ENCODE data around the gene DHX8.
"Not testable (repeated sequence)": the region's sequence is repeated elsewhere in the genome, so short reads cannot be mapped to it uniquely, and the experiment has no call there.

Gene DHX8

DNA sequence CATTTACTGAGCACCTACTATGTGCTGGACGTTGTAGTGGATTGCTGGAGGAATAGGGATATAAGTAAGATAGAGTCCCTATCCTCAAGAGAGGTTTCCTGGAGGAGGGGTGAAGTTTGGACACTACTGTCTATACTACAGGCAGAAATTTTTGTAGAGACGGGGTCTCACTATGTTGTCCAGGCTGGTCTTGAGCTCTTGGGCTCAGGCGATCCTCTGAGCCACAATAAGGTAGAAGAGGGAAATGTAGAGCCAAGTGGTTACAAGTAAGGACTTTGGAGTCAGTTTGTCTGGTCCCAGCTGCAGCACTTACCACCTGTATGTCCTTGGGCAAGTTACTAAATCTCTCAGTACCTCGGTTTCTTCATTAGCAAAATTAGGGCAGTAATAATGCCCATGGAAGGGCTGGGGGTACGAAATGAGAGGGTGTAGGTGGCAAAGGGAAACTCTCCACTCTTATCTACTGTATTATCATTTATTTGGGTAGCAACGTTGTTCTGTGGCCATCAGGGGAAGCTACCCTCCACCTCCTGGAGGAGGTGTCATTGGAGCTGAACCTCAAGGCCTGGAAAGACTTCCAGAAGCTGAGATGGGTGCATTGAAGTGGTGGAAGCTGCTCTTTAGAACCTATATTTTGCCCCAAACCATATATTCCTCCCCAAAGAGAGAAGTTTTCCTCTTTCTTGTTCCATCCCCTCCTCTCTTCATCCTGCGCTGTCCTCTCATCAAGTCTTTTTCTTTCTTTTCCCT lies 34.9 kb upstream of the DHX8 start:
- H3K36me3 ChIP-seq (ENCODE audit: control insufficient read depth, insufficient read depth, low read length) = no peaks in the 10 kb centered on the region
- peaks cover 3% of the 10 kb centered on the region; the same call in 1 of the 2 replicates for H3K4me1 ChIP-seq (ENCODE audit: control insufficient read depth, insufficient read depth, low read length)
- no peak overlapping the region for H3K27ac ChIP-seq (ENCODE audit: low read depth, low read length)
- no peak overlapping the region for H3K4me3 ChIP-seq (ENCODE audit: low read depth, low read length)
- no peak overlapping the region for H3K9ac ChIP-seq (ENCODE audit: low read length)
- H3K9me3 ChIP-seq (ENCODE audit: control insufficient read depth, insufficient read depth, low read depth, low read length) = no peaks in the 10 kb centered on the region; the same call in 1 of the 2 replicates
- H3K27me3 ChIP-seq (ENCODE audit: control insufficient read depth, insufficient read depth, low read length) = no peaks in the 10 kb centered on the region

- Histone ChIP-seq H3K4me1 (ENCODE audit: control insufficient read depth, insufficient read depth, low read length) (0 out of 2 replicates have a peak, but pooled peaks cover under 1% of the 10 kb centered on the region), H3K4me3 (ENCODE audit: low read depth, low read length) (no peak overlapping the region), H3K9ac (ENCODE audit: low read length) (no peak overlapping the region), H3K27ac (ENCODE audit: low read depth, low read length) (no peak overlapping the region), H3K36me3 (ENCODE audit: control insufficient read depth, insufficient read depth, low read length) (no peaks in the 10 kb centered on the region), H3K9me3 (ENCODE audit: control insufficient read depth, insufficient read depth, low read depth, low read length) (no peaks in the 10 kb centered on the region; the same call in 1 of the 2 replicates), H3K27me3 (ENCODE audit: control insufficient read depth, insufficient read depth, low read length) (no peaks in the 10 kb centered on the region)
Measured at GRCh38 chr17:43449470-43450248, 34.1 kb upstream of the DHX8 start.

- not testable (repeated sequence) for H3K36me3 ChIP-seq (ENCODE audit: control insufficient read depth, insufficient read depth, low read length); H3K9me3 ChIP-seq (ENCODE audit: control insufficient read depth, insufficient read depth, low read depth, low read length); H3K4me1 ChIP-seq (ENCODE audit: control insufficient read depth, insufficient read depth, low read length); H3K27ac ChIP-seq (ENCODE audit: low read depth, low read length); H3K4me3 ChIP-seq (ENCODE audit: low read depth, low read length); H3K9ac ChIP-seq (ENCODE audit: low read length); H3K27me3 ChIP-seq (ENCODE audit: control insufficient read depth, insufficient read depth, low read length)
Measured at GRCh38 chr17:43450791-43451190, 33.0 kb upstream of the DHX8 start.

- H3K36me3 ChIP-seq (ENCODE audit: control insufficient read depth, insufficient read depth, low read length); H3K27me3 ChIP-seq (ENCODE audit: control insufficient read depth, insufficient read depth, low read length); H3K9ac ChIP-seq (ENCODE audit: low read length); H3K4me3 ChIP-seq (ENCODE audit: low read depth, low read length); H3K9me3 ChIP-seq (ENCODE audit: control insufficient read depth, insufficient read depth, low read depth, low read length); H3K4me1 ChIP-seq (ENCODE audit: control insufficient read depth, insufficient read depth, low read length); H3K27ac ChIP-seq (ENCODE audit: low read depth, low read length): not testable (repeated sequence)
Measured at GRCh38 chr17:43451741-43452140, 32.0 kb upstream of the DHX8 start.

GRCh38 chr17:43453331-43453812 lies 30.4 kb upstream of the DHX8 start:
- no peak overlapping the region for H3K4me3 ChIP-seq (ENCODE audit: low read depth, low read length)
- no peak overlapping the region for H3K9ac ChIP-seq (ENCODE audit: low read length)
- no peaks in the 10 kb centered on the region for H3K36me3 ChIP-seq (ENCODE audit: control insufficient read depth, insufficient read depth, low read length)
- no peaks in the 10 kb centered on the region for H3K27me3 ChIP-seq (ENCODE audit: control insufficient read depth, insufficient read depth, low read length)
- no peak overlapping the region for H3K27ac ChIP-seq (ENCODE audit: low read depth, low read length)
- H3K9me3 ChIP-seq (ENCODE audit: control insufficient read depth, insufficient read depth, low read depth, low read length) = no peaks in the 10 kb centered on the region; the same call in 1 of the 2 replicates
- H3K4me1 ChIP-seq (ENCODE audit: control insufficient read depth, insufficient read depth, low read length) = peaks cover 7% of the 10 kb centered on the region; the same call in 1 of the 2 replicates

GRCh38 chr17:43454868-43455267 lies 28.9 kb upstream of the DHX8 start:
- Histone ChIP-seq H3K9me3 (ENCODE audit: control insufficient read depth, insufficient read depth, low read depth, low read length) (no peaks in the 10 kb centered on the region; the same call in 1 of the 2 replicates), H3K4me3 (ENCODE audit: low read depth, low read length) (no peak overlapping the region), H3K27ac (ENCODE audit: low read depth, low read length) (no peak overlapping the region), H3K9ac (ENCODE audit: low read length) (no peak overlapping the region), H3K36me3 (ENCODE audit: control insufficient read depth, insufficient read depth, low read length) (no peaks in the 10 kb centered on the region), H3K27me3 (ENCODE audit: control insufficient read depth, insufficient read depth, low read length) (no peaks in the 10 kb centered on the region), H3K4me1 (ENCODE audit: control insufficient read depth, insufficient read depth, low read length) (peaks cover 13% of the 10 kb centered on the region; the same call in 1 of the 2 replicates)

DNA sequence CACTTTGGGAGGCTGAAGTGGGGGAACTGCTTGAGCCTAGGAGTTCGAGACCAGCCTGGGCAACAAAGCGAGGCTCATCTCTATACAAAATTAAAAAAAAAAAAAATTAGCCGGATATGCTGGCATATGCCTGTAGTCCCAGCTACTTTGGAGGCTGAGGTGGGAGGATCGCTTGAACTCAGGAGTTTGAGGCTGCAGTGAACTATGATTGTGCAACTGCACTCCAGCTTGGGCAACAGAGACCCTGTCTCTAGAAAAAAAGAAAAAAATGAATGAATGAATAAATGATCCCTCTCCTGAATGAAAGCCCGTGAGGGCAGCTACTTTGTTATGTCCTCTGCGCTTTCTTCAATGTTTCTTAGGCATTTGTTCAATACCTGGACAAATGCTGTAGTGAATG lies 27.7 kb upstream of the DHX8 start:
- Histone ChIP-seq H3K4me3 (ENCODE audit: low read depth, low read length) (no peak overlapping the region), H3K27ac (ENCODE audit: low read depth, low read length) (no peak overlapping the region), H3K4me1 (ENCODE audit: control insufficient read depth, insufficient read depth, low read length) (peaks cover 13% of the 10 kb centered on the region; the same call in 1 of the 2 replicates), H3K27me3 (ENCODE audit: control insufficient read depth, insufficient read depth, low read length) (no peaks in the 10 kb centered on the region), H3K9ac (ENCODE audit: low read length) (no peak overlapping the region), H3K36me3 (ENCODE audit: control insufficient read depth, insufficient read depth, low read length) (no peaks in the 10 kb centered on the region), H3K9me3 (ENCODE audit: control insufficient read depth, insufficient read depth, low read depth, low read length) (no peaks in the 10 kb centered on the region)

- Histone ChIP-seq H3K27me3 (ENCODE audit: control insufficient read depth, insufficient read depth, low read length) (no peaks in the 10 kb centered on the region), H3K4me1 (ENCODE audit: control insufficient read depth, insufficient read depth, low read length) (peaks cover 13% of the 10 kb centered on the region; the same call in 1 of the 2 replicates), H3K4me3 (ENCODE audit: low read depth, low read length) (no peak overlapping the region), H3K36me3 (ENCODE audit: control insufficient read depth, insufficient read depth, low read length) (no peaks in the 10 kb centered on the region), H3K27ac (ENCODE audit: low read depth, low read length) (no peak overlapping the region), H3K9ac (ENCODE audit: low read length) (no peak overlapping the region), H3K9me3 (ENCODE audit: control insufficient read depth, insufficient read depth, low read depth, low read length) (no peaks in the 10 kb centered on the region)
Measured at GRCh38 chr17:43456661-43457361, 27.0 kb upstream of the DHX8 start.

GRCh38 chr17:43457362-43457692 lies 26.4 kb upstream of the DHX8 start:
- Histone ChIP-seq H3K9ac (ENCODE audit: low read length) (no peak overlapping the region), H3K27ac (ENCODE audit: low read depth, low read length) (no peak overlapping the region), H3K36me3 (ENCODE audit: control insufficient read depth, insufficient read depth, low read length) (no peaks in the 10 kb centered on the region), H3K4me3 (ENCODE audit: low read depth, low read length) (no peak overlapping the region), H3K4me1 (ENCODE audit: control insufficient read depth, insufficient read depth, low read length) (peaks cover 13% of the 10 kb centered on the region; the same call in 1 of the 2 replicates), H3K9me3 (ENCODE audit: control insufficient read depth, insufficient read depth, low read depth, low read length) (no peaks in the 10 kb centered on the region), H3K27me3 (ENCODE audit: control insufficient read depth, insufficient read depth, low read length) (no peaks in the 10 kb centered on the region)

DNA sequence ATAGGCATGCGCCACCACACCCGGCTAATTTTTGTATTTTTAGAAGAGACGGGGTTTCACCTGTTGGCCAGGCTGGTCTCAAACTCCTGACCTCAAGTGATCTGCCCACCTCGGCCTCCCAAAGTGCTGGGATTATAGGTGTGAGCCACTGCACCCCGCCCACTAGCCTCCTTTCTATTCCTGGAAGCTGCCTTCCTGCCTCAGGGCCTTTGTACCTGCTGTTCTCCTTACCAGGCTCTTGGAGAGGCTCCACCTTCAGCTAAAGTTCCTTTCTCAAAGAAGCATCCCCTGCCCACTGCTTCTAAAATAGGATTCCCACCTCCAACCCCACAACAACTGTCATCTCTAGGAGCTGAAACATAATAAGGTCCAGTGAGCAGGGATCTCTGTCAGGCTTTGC lies 23.9 kb upstream of the DHX8 start:
- not testable (repeated sequence) for H3K36me3 ChIP-seq (ENCODE audit: control insufficient read depth, insufficient read depth, low read length); H3K9me3 ChIP-seq (ENCODE audit: control insufficient read depth, insufficient read depth, low read depth, low read length); H3K27ac ChIP-seq (ENCODE audit: low read depth, low read length); H3K9ac ChIP-seq (ENCODE audit: low read length); H3K27me3 ChIP-seq (ENCODE audit: control insufficient read depth, insufficient read depth, low read length); H3K4me3 ChIP-seq (ENCODE audit: low read depth, low read length)
- H3K4me1 ChIP-seq (ENCODE audit: control insufficient read depth, insufficient read depth, low read length) = peaks cover 13% of the 10 kb centered on the region; the same call in 1 of the 2 replicates
